ENCODE measurements around the gene GRWD1.

- no peak for TF ChIP-seq EP300 (IDR thresholded peaks at IDR 0.05; ENCODE audit: borderline replicate concordance)
- TF ChIP-seq EGR1 (IDR thresholded peaks at IDR 0.05): no peak
- peak; percentile 97 for TF ChIP-seq USF1 (IDR thresholded peaks at IDR 0.05)
- no peak for TF ChIP-seq FOXM1 (IDR thresholded peaks at IDR 0.05; ENCODE audit: borderline replicate concordance, low read depth)
- no peak for TF ChIP-seq CEBPB (IDR thresholded peaks at IDR 0.05)
- TF ChIP-seq MAX (IDR thresholded peaks at IDR 0.05): no peak
- TF ChIP-seq NFIC (IDR thresholded peaks at IDR 0.05): no peak
- TF ChIP-seq TCF12 (IDR thresholded peaks at IDR 0.05; ENCODE audit: low read depth): no peak
- TF ChIP-seq TEAD4 (IDR thresholded peaks at IDR 0.05): no peak
Measured at GRCh38 chr19:48501494-48502349, 55.9 kb downstream of the GRWD1 start.

All from Ishikawa (cell line).